Ishikawa (cell line): ENCODE data around the gene FUT1.

ENCODE experiments used
- CEBPB ChIP-seq: IDR thresholded peaks from 2 replicates; pipeline ENCODE4 v1.6.1; 2012
- CREB1 ChIP-seq: IDR thresholded peaks from 2 replicates; pipeline ENCODE4 v1.6.1; 2012; ENCODE audit warnings: low read depth
- EGR1 ChIP-seq: IDR thresholded peaks from 2 replicates; pipeline ENCODE4 v1.6.1; 2012
- EP300 ChIP-seq: IDR thresholded peaks from 2 replicates; pipeline ENCODE4 v1.6.1; 2012; ENCODE audit warnings: borderline replicate concordance
- FOXM1 ChIP-seq: IDR thresholded peaks from 2 replicates; pipeline ENCODE4 v1.6.1; 2012; ENCODE audit warnings: low read depth, borderline replicate concordance
- NFIC ChIP-seq: IDR thresholded peaks from 2 replicates; pipeline ENCODE4 v1.6.1; 2012
- RAD21 ChIP-seq: IDR thresholded peaks from 2 replicates; pipeline ENCODE4 v1.6.1; 2012; ENCODE audit warnings: low read depth
- TAF1 ChIP-seq: IDR thresholded peaks from 2 replicates; pipeline ENCODE4 v1.6.1; 2012; ENCODE audit warnings: low read depth, mild to moderate bottlenecking
- TCF12 ChIP-seq: IDR thresholded peaks from 2 replicates; pipeline ENCODE4 v1.6.1; 2012; ENCODE audit warnings: low read depth
- TEAD4 ChIP-seq: IDR thresholded peaks from 2 replicates; pipeline ENCODE4 v1.6.1; 2012
- YY1 ChIP-seq: IDR thresholded peaks from 2 replicates; pipeline ENCODE4 v1.6.1; 2012; ENCODE audit warnings: low read depth
- ZBTB7A ChIP-seq: IDR thresholded peaks from 2 replicates; pipeline ENCODE4 v1.6.1; 2012; ENCODE audit warnings: low read depth
- TF ChIP-seq, protein P1 (sequence below): IDR thresholded peaks from 2 replicates; pipeline ENCODE4 v1.6.1; 2012
- TF ChIP-seq, protein P2 (sequence below): IDR thresholded peaks from 2 replicates; pipeline ENCODE4 v1.6.1; 2012
- TF ChIP-seq, protein P3 (sequence below): IDR thresholded peaks from 2 replicates; pipeline ENCODE4 v1.6.1; 2012; ENCODE audit warnings: low read depth, mild to moderate bottlenecking

Gene FUT1

DNA sequence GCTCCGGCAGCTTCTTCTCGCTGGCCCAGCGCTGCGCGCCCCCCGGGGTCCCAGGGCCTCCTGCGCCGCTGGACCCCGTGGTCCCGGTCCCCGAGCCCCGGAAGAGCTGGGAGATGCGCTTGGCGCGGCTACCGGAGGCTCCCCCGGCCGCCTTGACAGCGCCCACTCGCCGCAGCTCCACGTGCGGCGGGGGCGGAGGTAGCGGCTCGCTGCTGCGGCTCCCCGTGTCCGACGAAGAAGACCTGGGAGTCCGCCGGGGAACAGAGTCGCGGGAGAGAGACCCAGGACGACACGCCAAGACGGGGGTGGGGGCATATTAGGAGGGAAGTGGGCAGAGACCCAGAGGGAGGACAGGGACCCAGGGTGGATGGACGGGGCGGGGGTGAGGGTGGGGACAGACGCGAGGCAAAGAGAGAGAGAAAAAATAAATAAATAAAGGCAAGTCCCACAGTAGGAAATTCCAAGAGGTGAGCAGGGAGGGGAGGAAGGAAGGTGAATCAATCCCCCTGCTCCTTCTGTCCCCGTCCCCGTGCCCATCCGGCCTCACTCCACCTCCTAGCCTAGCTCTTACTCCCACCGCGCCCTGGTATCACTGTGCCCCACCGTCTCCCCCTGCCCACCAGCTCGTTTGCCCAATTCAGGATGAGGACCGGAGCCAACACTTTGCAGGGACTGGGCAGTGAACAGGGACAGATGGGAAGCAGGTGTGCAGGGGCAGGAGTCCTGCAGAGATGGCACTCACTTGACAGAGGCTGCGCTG lies 12.9 kb downstream of the FUT1 start:
- TF ChIP-seq CEBPB (no peak), ZBTB7A (peak; percentile 69; the same call in 1 of the 2 replicates)

DNA sequence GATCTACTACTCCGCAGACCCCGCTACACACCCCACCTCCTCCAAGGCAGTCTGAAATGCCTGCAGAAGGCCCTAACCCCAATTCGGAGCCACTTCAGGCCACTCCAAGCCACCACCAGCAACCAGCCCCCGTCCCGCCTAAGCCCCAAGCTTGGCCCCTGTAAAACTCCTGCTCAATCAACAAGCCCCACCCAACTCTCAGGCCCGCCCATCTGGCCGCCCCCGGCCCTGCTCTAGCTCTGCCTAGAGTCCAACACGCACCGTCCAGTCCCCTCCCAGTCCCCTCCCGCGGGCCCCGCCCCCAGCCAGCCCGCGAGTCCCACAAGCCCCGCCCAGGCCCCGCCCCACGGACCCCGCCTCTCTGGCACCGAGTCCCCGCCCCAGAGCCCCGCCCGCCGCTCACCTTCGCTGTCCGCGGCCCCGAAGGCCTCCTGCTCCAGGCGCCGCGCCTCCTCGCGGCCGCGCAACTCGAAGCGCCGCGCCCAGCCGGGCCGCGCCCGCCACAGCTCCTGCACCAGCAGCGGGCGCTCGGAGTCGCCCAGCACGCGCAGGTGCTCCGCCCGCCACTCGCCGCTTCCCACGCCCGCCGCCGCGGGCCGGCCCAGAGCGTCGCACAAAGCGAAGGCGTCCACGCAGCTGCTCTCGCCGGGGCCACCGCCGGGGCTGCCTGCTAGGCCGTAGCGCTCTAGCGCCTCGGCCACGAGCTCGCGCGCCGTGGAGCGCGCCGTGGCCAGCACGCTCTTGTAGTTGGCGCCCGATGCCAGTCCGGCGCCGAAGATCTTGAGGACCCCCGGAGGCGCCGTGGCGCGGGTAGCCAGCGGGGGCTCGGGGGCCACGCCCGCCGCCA lies 13.7 kb downstream of the FUT1 start:
- TF ChIP-seq CREB1: no peak
- TF ChIP-seq, protein P1, sequence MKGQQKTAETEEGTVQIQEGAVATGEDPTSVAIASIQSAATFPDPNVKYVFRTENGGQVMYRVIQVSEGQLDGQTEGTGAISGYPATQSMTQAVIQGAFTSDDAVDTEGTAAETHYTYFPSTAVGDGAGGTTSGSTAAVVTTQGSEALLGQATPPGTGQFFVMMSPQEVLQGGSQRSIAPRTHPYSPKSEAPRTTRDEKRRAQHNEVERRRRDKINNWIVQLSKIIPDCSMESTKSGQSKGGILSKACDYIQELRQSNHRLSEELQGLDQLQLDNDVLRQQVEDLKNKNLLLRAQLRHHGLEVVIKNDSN: no peak
- no peak for TF ChIP-seq FOXM1
- peak; percentile 40; the same call in 1 of the 2 replicates for TF ChIP-seq TCF12
- TF ChIP-seq, protein P2, sequence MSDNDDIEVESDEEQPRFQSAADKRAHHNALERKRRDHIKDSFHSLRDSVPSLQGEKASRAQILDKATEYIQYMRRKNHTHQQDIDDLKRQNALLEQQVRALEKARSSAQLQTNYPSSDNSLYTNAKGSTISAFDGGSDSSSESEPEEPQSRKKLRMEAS: peak; percentile 98
- TF ChIP-seq TAF1: no peak
- no peak for TF ChIP-seq NFIC
- TF ChIP-seq TEAD4: no peak
- TF ChIP-seq RAD21: peak; percentile 11; the same call in 1 of the 2 replicates

DNA sequence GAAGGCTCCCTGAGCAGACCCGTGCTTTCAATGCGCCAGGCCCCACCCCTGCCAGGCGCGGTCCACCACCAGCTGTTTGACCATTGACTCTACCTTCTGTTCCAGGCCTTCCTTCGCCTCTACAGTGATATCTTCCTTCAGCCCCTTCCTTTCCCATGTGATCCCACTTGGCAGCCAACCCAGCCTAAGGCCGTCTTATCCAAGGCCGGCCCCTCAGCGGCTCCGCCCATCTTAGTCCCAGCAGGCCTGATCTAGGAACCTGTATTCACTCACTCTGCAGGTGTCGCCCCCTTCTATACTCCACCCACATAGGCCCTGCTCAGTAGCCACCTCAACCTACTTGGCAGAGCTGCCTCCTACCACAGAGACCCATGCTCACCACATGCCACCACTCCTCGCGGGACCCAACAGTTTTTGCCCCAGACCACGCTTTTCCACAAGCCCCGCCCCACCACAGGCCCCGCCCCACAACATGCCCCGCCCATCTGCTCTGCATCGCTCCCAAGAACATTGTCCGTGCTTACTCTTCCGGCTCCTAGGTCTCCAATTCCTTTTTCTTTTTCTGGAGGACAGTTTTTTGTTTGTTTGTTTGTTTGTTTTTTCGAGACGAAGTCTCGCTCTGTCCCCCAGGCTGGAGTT lies 15.0 kb downstream of the FUT1 start:
- no peak for TF ChIP-seq EP300
- TF ChIP-seq NFIC: no peak

DNA sequence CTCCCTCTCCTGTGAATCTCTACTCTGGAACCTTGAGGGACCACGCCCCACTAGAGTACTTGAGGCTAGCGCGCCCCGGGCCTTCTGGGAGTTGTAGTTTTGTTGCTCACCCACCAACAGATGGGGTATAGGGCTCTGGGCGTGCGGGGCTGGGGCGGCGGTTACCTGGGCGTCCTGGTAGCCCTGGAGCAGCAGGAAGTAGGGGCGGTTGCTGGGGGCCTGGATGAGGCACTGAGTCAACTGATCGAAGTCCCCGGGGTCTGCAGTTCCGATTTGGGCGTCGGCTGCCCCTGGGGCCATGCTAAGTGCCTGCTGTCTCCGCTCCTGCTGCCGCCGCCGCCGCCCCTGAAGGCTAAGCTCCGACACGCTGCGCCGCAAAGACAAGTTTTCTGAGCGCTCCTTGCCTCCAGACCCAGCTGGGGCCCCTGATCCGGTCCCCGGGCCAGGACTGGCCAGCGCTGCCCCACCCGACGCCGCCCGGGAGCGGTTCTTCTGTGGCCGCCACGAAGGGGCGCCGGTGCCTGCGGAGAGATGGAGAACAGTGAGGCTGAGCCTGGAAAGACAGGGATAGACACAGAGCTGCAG lies 17.3 kb downstream of the FUT1 start:
- TF ChIP-seq ZBTB7A: no peak
- no peak for TF ChIP-seq NFIC
- TF ChIP-seq, protein P1: no peak
- no peak for TF ChIP-seq TCF12
- TF ChIP-seq CEBPB: no peak
- TF ChIP-seq FOXM1: no peak
- TF ChIP-seq, protein P3, sequence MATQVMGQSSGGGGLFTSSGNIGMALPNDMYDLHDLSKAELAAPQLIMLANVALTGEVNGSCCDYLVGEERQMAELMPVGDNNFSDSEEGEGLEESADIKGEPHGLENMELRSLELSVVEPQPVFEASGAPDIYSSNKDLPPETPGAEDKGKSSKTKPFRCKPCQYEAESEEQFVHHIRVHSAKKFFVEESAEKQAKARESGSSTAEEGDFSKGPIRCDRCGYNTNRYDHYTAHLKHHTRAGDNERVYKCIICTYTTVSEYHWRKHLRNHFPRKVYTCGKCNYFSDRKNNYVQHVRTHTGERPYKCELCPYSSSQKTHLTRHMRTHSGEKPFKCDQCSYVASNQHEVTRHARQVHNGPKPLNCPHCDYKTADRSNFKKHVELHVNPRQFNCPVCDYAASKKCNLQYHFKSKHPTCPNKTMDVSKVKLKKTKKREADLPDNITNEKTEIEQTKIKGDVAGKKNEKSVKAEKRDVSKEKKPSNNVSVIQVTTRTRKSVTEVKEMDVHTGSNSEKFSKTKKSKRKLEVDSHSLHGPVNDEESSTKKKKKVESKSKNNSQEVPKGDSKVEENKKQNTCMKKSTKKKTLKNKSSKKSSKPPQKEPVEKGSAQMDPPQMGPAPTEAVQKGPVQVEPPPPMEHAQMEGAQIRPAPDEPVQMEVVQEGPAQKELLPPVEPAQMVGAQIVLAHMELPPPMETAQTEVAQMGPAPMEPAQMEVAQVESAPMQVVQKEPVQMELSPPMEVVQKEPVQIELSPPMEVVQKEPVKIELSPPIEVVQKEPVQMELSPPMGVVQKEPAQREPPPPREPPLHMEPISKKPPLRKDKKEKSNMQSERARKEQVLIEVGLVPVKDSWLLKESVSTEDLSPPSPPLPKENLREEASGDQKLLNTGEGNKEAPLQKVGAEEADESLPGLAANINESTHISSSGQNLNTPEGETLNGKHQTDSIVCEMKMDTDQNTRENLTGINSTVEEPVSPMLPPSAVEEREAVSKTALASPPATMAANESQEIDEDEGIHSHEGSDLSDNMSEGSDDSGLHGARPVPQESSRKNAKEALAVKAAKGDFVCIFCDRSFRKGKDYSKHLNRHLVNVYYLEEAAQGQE: no peak
- no peak for TF ChIP-seq YY1
- no peak for TF ChIP-seq EP300

DNA sequence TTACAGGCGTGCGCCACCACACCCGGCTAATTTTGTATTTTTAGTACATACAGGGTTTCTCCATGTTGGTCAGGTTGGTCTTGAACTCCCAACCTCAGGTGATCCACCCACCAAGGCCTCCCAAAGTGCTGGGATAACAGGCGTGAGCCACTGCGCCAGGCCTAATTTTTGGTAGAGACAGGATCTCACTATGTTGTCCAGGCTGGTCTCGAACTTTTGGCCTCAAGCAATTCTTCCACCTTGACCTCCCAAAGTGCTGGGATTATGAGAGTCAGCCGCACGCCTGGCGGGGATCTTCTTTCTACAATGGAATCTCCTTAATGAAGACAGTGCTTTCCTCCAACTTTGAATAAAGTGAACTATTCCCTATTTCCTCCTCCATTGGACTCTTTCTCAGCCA lies 17.8 kb downstream of the FUT1 start:
- TF ChIP-seq CREB1 (no peak), TCF12 (no peak), TEAD4 (no peak), YY1 (no peak)
- TF ChIP-seq, protein P3: no peak

DNA sequence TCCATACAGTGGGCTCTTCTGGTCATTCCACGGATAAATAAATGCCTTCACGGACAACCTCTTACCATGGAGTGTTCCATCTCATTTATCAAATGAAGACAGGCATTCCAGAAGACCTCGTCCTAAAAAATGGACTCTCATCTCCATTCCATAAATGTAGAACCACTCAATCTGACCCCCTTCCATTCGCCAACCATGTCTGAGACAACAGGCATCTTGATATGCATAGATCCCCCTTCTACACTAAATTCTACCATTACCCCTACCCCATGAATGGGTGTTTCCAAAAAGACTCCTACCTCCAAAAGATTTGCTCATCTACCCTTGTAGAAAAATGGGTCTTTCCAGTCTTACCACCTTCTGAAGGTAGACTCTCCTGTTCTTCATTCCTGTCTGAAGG lies 21.0 kb downstream of the FUT1 start:
- TF ChIP-seq, protein P2: no peak
- no peak for TF ChIP-seq NFIC
- no peak for TF ChIP-seq CREB1
- TF ChIP-seq FOXM1: no peak
- no peak for TF ChIP-seq CEBPB
- no peak for TF ChIP-seq TCF12
- TF ChIP-seq TAF1: no peak
- no peak for TF ChIP-seq EGR1
- TF ChIP-seq ZBTB7A: no peak
- TF ChIP-seq EP300: no peak
- no peak for TF ChIP-seq YY1
- no peak for TF ChIP-seq TEAD4
- TF ChIP-seq, protein P1: no peak
